ACHN (cell line): ENCODE data around the gene KPNB1.

Source experiments
- DNase-seq: peaks from one replicate; pipeline ENCODE4 v3.0.0-alpha.2; 2015
- in situ Hi-C: cut with HindIII; loops from 2 replicates; pipeline ENCODE4 v1.10.0; 2017; ENCODE audit warnings: low sequenced_read_pairs, low pct_ligation_motif_present, low pct_unique_long_range_greater_than_20kb

KPNB1 gene

GRCh38 chr17:47735139-47735464 is 85.4 kb downstream of the KPNB1 start:
- no peak for DNase-seq
- in situ Hi-C loops = no loop called here
